GM12878 (cell line): ENCODE data around the gene CTNNA1. TPM values are rescaled to one million over a fixed set of nuclear protein-coding genes. Genes with fewer than 3 reads are reported as not detected.

ENCODE experiments used
- ATAC-seq: fragments of 200-7000 bp; cut with Tn5 transposase; 3 replicates; pipeline ENCODE4 v1.9.1; 2020; ENCODE audit warnings: mild to moderate bottlenecking, moderate library complexity
- BruUV-seq: library from RNA; stranded (reverse); fragments of 400-500 nt; replicated peaks from 2 replicates; lab custom pipeline; 2021; lab: Mats Ljungman, UMichigan
- CTCF ChIA-PET: fragments of 300-600 bp; sonication (Branson Sonifier 250); formaldehyde crosslinking; extraction: SDS; loops from one replicate; lab custom pipeline; 2021; ENCODE audit warnings: inconsistent platforms; lab: Yijun Ruan, JAX
- POLR2A ChIA-PET: fragments of 350-600 bp; formaldehyde crosslinking; extraction: SDS; loops from one replicate; lab custom pipeline; 2021; ENCODE audit warnings: inconsistent platforms; lab: Charles Lee
- RAD21 ChIA-PET: fragments of 300-600 bp; sonication (Branson Sonifier 250); formaldehyde crosslinking; loops from one replicate; lab custom pipeline; 2023; ENCODE audit warnings: antibody characterized with exemption; ENCODE audit not compliant: unreplicated experiment; lab: Charles Lee
- SMC1A ChIA-PET: fragments of 300-600 bp; sonication (Branson Sonifier 250); formaldehyde crosslinking; loops from one replicate; lab custom pipeline; 2023; ENCODE audit not compliant: unreplicated experiment, uncharacterized antibody; lab: Charles Lee
- DNase-seq: peaks from one replicate; pipeline ENCODE4 v3.0.0-alpha.2; 2011; ENCODE audit warnings: low read depth, low spot score
- FAIRE-seq: peaks from 3 replicates; lab custom pipeline; 2011; peaks lifted over from hg19 to GRCh38; lab: Jason Lieb, UNC
- H2AFZ ChIP-seq: 2 replicates; pipeline ENCODE4 v1.6.0; 2011; ENCODE audit warnings: low read depth, low read length, control low read depth; ENCODE audit not compliant: control insufficient read depth
- H3K27ac ChIP-seq: 2 replicates; pipeline ENCODE4 v1.5.1; 2011; ENCODE audit warnings: control low read depth; ENCODE audit not compliant: control insufficient read depth, insufficient read depth
- H3K27me3 ChIP-seq, 2 experiments: replicated peaks in 1 of 2; 2 replicates each; pipeline versions ENCODE4 v1.6.0 to v1.6.1; 2011; ENCODE audit warnings: low read length in 1 of 2; ENCODE audit not compliant: control insufficient read depth in 2 of 2, insufficient read depth in 2 of 2
- H3K36me3 ChIP-seq, 2 experiments: 2 replicates each; pipeline ENCODE4 v1.5.1; 2011; ENCODE audit warnings: low read length in 1 of 2; ENCODE audit not compliant: control insufficient read depth in 2 of 2, insufficient read depth in 2 of 2
- H3K4me1 ChIP-seq: 2 replicates; pipeline ENCODE4 v1.6.1; 2011; ENCODE audit warnings: mild to moderate bottlenecking, low read length, moderate library complexity, mixed read lengths; ENCODE audit not compliant: control insufficient read depth, insufficient read depth
- H3K4me2 ChIP-seq: 2 replicates; pipeline ENCODE4 v1.6.0; 2011; ENCODE audit warnings: control low read depth; ENCODE audit not compliant: control insufficient read depth, insufficient read depth
- H3K4me3 ChIP-seq: fragments of 200-600 bp; sonication (generic); 2 replicates; pipeline ENCODE4 v1.5.1; 2016
- H3K79me2 ChIP-seq: 2 replicates; pipeline ENCODE4 v1.6.0; 2011; ENCODE audit warnings: low read length; ENCODE audit not compliant: control insufficient read depth, insufficient read depth
- H3K9ac ChIP-seq: 2 replicates; pipeline ENCODE4 v1.8.0; 2011; ENCODE audit warnings: low read length, control low read depth, mixed read lengths; ENCODE audit not compliant: control insufficient read depth, insufficient read depth
- H3K9me3 ChIP-seq: replicated peaks from 3 replicates; pipeline ENCODE4 v1.5.1; 2011; ENCODE audit warnings: mild to moderate bottlenecking, low read length; ENCODE audit not compliant: control insufficient read depth, insufficient read depth
- H4K20me1 ChIP-seq: 2 replicates; pipeline ENCODE4 v1.6.0; 2011; ENCODE audit not compliant: control insufficient read depth, insufficient read depth
- CREB1 ChIP-seq: IDR thresholded peaks from 2 replicates; pipeline ENCODE4 v1.6.1; 2012; ENCODE audit warnings: low read depth, mild to moderate bottlenecking, inconsistent platforms
- LARP7 ChIP-seq: fragments of 450-650 bp; IDR thresholded peaks from 2 replicates; pipeline ENCODE4 v1.6.1; 2017; ENCODE audit warnings: mild to moderate bottlenecking
- NFYB ChIP-seq: IDR thresholded peaks from 2 replicates; pipeline ENCODE4 v1.6.1; 2011; ENCODE audit warnings: low read depth, mild to moderate bottlenecking, low read length, improper control_type of control experiment, moderate library complexity; ENCODE audit not compliant: insufficient read depth
- PAX8 ChIP-seq: fragments of 450-650 bp; IDR thresholded peaks from 2 replicates; pipeline ENCODE4 v1.6.1; 2017; ENCODE audit warnings: mild to moderate bottlenecking, moderate library complexity
- SREBF1 ChIP-seq: IDR thresholded peaks from 2 replicates; pipeline ENCODE4 v1.6.1; 2012; ENCODE audit warnings: mild to moderate bottlenecking, low read length
- SRF ChIP-seq, 2 experiments: IDR thresholded peaks; 2 replicates each; pipeline ENCODE4 v1.6.1; 2011; ENCODE audit warnings: low read depth in 2 of 2, low read length in 2 of 2, mild to moderate bottlenecking in 1 of 2, moderate library complexity in 1 of 2
- ZNF24 ChIP-seq: fragments of 450-650 bp; IDR thresholded peaks from 2 replicates; pipeline ENCODE4 v1.6.1; 2017; ENCODE audit warnings: antibody characterized with exemption, mild to moderate bottlenecking
- WGBS: methylation state at CpG from one replicate; pipeline ENCODE4 v1.1.6; 2016; ENCODE audit warnings: low lambda C conversion rate; ENCODE audit not compliant: insufficient replicate concordance, insufficient coverage; ENCODE audit errors: missing lambda C conversion rate; 5-methylcytosine and 5-hydroxymethylcytosine counted together
- in situ Hi-C: fragments of 300-500 bp; cut with MboI; formaldehyde crosslinking; loops from 9 replicates; pipeline ENCODE4 v1.14.3; 2018; ENCODE audit warnings: mixed read lengths
- intact Hi-C: fragments of 100-400 bp; cut with micrococcal nuclease; formaldehyde crosslinking; loops from one replicate; pipeline ENCODE4 v1.14.2; 2022; ENCODE audit not compliant: unreplicated experiment
- polyA plus RNA-seq, 11 experiments: library from polyadenylated mRNA; depleted of rRNA in 4 of 11; unstranded in 6 of 11; stranded (reverse) in 5 of 11; fragments of >200 nt; fragmentation: Nextera tagmentation in 4 of 11; fragmentation: Illumina TruSeq in 1 of 11; extraction: Ambion mirVana in 4 of 11; extraction: Trizol in 1 of 11; gene quantifications; 1 replicate in 1 of 11; 2 replicates in 10 of 11; pipeline versions ENCODE4 v1.2.1 to v1.2.3, GENCODE V29; 2011 to 2016; ENCODE audit warnings: inconsistent platforms in 2 of 11, missing spikeins in 2 of 11, low read depth in 1 of 11
- total RNA-seq, 4 experiments: library from RNA; depleted of rRNA in 3 of 4; stranded (reverse); fragments of >200 nt in 3 of 4; fragmentation: Illumina TruSeq in 1 of 4; extraction: Trizol in 1 of 4; gene quantifications; 2 replicates each; pipeline versions ENCODE4 v1.2.1 to v1.2.3, GENCODE V29; 2013 to 2021
- TF ChIP-seq, protein P1 (sequence below): fragments of 450-650 bp; IDR thresholded peaks from 2 replicates; pipeline ENCODE4 v1.6.1; 2017; ENCODE audit warnings: low read depth, mild to moderate bottlenecking, moderate library complexity
- TF ChIP-seq, protein P2 (sequence below): fragments of 450-650 bp; IDR thresholded peaks from 2 replicates; pipeline ENCODE4 v1.6.1; 2017; ENCODE audit warnings: mild to moderate bottlenecking, moderate library complexity
- TF ChIP-seq, protein P3 (sequence below): IDR thresholded peaks from 2 replicates; pipeline ENCODE4 v1.6.1; 2011; ENCODE audit warnings: low read depth, mild to moderate bottlenecking, low read length, moderate library complexity, borderline replicate concordance; ENCODE audit errors: extremely low read depth

Gene CTNNA1
- total and polyA plus RNA-seq, 10 of the 15 experiments (the other 5 are each of a cell fraction or from before 2014, with no cell fraction given), result 32.6 to 104 (median 57.7) TPM

DNA sequence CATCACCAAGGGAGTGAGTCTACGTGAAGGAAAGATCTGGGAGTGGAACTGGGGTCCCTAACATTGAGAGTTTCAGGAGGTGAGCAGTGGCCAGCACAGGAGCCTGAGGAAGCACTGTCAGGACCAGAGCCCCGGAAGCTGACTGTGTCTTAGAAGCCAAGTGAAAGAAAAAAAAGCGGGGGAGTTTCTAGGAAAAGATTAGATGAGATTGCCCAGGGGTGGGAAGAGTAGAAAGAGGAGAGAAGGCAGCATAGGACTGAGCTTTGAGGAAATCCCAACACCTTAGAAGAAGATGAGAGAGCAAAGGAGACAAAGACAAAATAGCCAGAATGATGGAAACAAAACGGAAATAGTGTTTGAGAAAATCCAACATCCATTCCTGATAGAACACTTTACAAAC, 158.9 kb downstream of the CTNNA1 start:
- ATAC-seq (no peak), DNase-seq (no peak)
- Histone ChIP-seq H3K9ac (no peak overlapping the region), H3K27ac (no peak overlapping the region)
- intact Hi-C loops, result no loop called here
- POLR2A ChIA-PET, result no interaction called here
- no TSS peak for BruUV-seq
- TF ChIP-seq SRF (IDR thresholded peaks at IDR 0.05; ENCODE audit: low read depth in 2 of 2, low read length in 2 of 2) (no peak), NFYB (no peak), CREB1 (no peak)
- TF ChIP-seq, all 136 proteins: peak for 0
- H3K36me3 ChIP-seq, result no peaks in the 10 kb centered on the region; a peak in 1 of 4 replicates
- ChIA-PET SMC1A (interaction anchor here (0.6 kb wide), 1 partner anchor 361 kb away, joined by 3 read pairs; no protein-coding TSS in a partner anchor), RAD21 (no interaction called here), CTCF (no interaction called here)
- no peak overlapping the region for H3K4me2 ChIP-seq
- H3K4me1 ChIP-seq, result no peaks in the 10 kb centered on the region
- in situ Hi-C loops, result no loop called here
- no peaks in the 10 kb centered on the region for H3K27me3 ChIP-seq
- H3K4me3 ChIP-seq, result no peak overlapping the region
- no peaks in the 10 kb centered on the region for H3K9me3 ChIP-seq
- H2AFZ ChIP-seq, result no peak overlapping the region
- H3K79me2 ChIP-seq, result no peaks in the 10 kb centered on the region
- 95% methylated on average over 4 of the region's 4 CpGs for WGBS
- FAIRE-seq, result no peak
- H4K20me1 ChIP-seq, result no peaks in the 10 kb centered on the region

DNA sequence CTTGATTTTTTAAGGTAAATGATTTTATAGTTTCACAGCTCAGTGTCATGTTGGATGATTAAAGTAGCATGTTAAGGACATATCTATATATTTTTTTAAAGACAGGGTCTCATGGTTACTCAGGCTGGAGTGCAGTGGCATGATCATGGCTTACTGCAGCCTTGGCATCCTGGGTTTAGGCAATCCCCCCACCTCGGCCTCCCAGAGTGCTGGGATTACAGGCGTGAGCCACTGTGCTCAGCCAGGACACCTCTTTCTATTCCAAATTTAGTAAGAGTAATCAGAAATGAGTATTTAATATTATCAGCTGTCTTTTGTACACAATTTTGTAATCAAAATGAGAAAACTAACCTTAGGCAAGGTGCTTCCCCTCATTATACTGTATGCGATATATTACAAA, 160.5 kb downstream of the CTNNA1 start:
- FAIRE-seq (no peak), DNase-seq (no peak), ATAC-seq (no peak)
- in situ Hi-C loops (no loop called here), intact Hi-C loops (no loop called here)
- Histone ChIP-seq H3K4me1 (no peaks in the 10 kb centered on the region), H3K36me3 (no peaks in the 10 kb centered on the region; a peak in 1 of 4 replicates), H3K79me2 (no peaks in the 10 kb centered on the region), H3K9ac (no peak overlapping the region), H3K4me3 (no peak overlapping the region), H3K27me3 (no peaks in the 10 kb centered on the region), H3K27ac (no peak overlapping the region), H3K9me3 (no peaks in the 10 kb centered on the region), H4K20me1 (no peaks in the 10 kb centered on the region), H3K4me2 (no peak overlapping the region), H2AFZ (no peak overlapping the region)
- POLR2A ChIA-PET, result no interaction called here
- RAD21 ChIA-PET, result no interaction called here
- CTCF ChIA-PET, result interaction anchor here (0.5 kb wide), 1 partner anchor 1136 kb away, joined by 3 read pairs; no protein-coding TSS in a partner anchor
- SMC1A ChIA-PET, result interaction anchor here (1.2 kb wide), 1 partner anchor 8 kb away, joined by 3 read pairs; no protein-coding TSS in a partner anchor
- no TSS peak for BruUV-seq
- 99% methylated on average over 3 of the region's 3 CpGs for WGBS
- TF ChIP-seq PAX8, result no peak
- no peak for TF ChIP-seq LARP7
- TF ChIP-seq, protein P1, sequence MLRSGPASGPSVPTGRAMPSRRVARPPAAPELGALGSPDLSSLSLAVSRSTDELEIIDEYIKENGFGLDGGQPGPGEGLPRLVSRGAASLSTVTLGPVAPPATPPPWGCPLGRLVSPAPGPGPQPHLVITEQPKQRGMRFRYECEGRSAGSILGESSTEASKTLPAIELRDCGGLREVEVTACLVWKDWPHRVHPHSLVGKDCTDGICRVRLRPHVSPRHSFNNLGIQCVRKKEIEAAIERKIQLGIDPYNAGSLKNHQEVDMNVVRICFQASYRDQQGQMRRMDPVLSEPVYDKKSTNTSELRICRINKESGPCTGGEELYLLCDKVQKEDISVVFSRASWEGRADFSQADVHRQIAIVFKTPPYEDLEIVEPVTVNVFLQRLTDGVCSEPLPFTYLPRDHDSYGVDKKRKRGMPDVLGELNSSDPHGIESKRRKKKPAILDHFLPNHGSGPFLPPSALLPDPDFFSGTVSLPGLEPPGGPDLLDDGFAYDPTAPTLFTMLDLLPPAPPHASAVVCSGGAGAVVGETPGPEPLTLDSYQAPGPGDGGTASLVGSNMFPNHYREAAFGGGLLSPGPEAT, result no peak
- TF ChIP-seq, protein P2, sequence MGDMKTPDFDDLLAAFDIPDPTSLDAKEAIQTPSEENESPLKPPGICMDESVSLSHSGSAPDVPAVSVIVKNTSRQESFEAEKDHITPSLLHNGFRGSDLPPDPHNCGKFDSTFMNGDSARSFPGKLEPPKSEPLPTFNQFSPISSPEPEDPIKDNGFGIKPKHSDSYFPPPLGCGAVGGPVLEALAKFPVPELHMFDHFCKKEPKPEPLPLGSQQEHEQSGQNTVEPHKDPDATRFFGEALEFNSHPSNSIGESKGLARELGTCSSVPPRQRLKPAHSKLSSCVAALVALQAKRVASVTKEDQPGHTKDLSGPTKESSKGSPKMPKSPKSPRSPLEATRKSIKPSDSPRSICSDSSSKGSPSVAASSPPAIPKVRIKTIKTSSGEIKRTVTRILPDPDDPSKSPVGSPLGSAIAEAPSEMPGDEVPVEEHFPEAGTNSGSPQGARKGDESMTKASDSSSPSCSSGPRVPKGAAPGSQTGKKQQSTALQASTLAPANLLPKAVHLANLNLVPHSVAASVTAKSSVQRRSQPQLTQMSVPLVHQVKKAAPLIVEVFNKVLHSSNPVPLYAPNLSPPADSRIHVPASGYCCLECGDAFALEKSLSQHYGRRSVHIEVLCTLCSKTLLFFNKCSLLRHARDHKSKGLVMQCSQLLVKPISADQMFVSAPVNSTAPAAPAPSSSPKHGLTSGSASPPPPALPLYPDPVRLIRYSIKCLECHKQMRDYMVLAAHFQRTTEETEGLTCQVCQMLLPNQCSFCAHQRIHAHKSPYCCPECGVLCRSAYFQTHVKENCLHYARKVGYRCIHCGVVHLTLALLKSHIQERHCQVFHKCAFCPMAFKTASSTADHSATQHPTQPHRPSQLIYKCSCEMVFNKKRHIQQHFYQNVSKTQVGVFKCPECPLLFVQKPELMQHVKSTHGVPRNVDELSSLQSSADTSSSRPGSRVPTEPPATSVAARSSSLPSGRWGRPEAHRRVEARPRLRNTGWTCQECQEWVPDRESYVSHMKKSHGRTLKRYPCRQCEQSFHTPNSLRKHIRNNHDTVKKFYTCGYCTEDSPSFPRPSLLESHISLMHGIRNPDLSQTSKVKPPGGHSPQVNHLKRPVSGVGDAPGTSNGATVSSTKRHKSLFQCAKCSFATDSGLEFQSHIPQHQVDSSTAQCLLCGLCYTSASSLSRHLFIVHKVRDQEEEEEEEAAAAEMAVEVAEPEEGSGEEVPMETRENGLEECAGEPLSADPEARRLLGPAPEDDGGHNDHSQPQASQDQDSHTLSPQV, result no peak
- TF ChIP-seq ZNF24, result no peak
- TF ChIP-seq, protein P3, sequence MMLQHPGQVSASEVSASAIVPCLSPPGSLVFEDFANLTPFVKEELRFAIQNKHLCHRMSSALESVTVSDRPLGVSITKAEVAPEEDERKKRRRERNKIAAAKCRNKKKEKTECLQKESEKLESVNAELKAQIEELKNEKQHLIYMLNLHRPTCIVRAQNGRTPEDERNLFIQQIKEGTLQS, result no peak
- TF ChIP-seq SREBF1, result no peak
